Measurements from ENCODE around the gene TLE5. TPM values are rescaled to one million over a fixed set of nuclear protein-coding genes. Genes with fewer than 3 reads are reported as not detected.
A peak's percentile ranks its signal among the peaks of the same experiment; 100 is the strongest.
"Not testable (repeated sequence)": the region's sequence is repeated elsewhere in the genome, so short reads cannot be mapped to it uniquely, and the experiment has no call there.

The TLE5 gene
- polyA plus RNA-seq, 3 donors = 27.5 to 309 (median 34.4) TPM

DNA sequence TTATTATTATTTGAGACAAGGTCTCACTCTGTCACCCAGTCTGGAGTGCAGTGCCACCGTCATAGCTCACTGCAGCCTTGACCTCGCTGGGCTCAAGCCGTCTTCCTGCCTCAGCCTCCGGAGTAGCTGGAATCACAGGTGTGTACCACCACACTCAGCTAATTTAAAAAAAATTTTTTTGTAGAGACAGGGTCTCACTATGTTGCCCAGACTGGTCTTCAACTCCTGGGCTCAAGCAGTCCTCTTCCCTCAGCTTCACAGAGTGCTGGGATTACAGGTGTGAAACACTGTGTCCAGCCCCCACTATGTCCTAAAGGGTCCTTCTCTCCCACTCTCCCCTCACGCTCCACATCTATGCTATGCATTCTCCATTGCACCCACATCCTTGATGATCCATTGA lies 24.1 kb downstream of the TLE5 start:
- no peak for TF ChIP-seq CTCF (IDR thresholded peaks at IDR 0.05)
- Histone ChIP-seq H3K9ac (ENCODE audit: insufficient read depth, low read length, poor library complexity, severe bottlenecking) (no peak overlapping the region), H3K27ac (ENCODE audit: low read depth in 1 of 2, low read length in 2 of 2) (no peak overlapping the region), H4K20me1 (ENCODE audit: insufficient read depth, low read length) (no peaks in the 10 kb centered on the region), H3K36me3 (replicated peaks in 1 of 2; ENCODE audit: control insufficient read depth in 1 of 2, insufficient read depth in 2 of 2, low read length in 2 of 2) (no peaks in the 10 kb centered on the region), H3K4me1 (ENCODE audit: control insufficient read depth in 1 of 2, insufficient read depth in 2 of 2, low read length in 2 of 2) (peaks cover 18 to 25% of the 10 kb centered on the region in 2 donors), H3K9me3 (replicated peaks in 1 of 2; ENCODE audit: control insufficient read depth in 1 of 2, insufficient read depth in 1 of 2, low read length in 2 of 2) (no peaks in the 10 kb centered on the region), H3K79me2 (ENCODE audit: insufficient read depth, low read length) (no peaks in the 10 kb centered on the region), H3K4me2 (replicated peaks; ENCODE audit: extremely low read depth, low read length, poor library complexity, severe bottlenecking) (no peak overlapping the region), H2AFZ (ENCODE audit: insufficient read depth, low read depth, low read length, poor library complexity, severe bottlenecking) (no peak overlapping the region), H3K27me3 (ENCODE audit: control insufficient read depth in 2 of 2, insufficient read depth in 2 of 2, low read length in 2 of 2) (peaks cover 7 to 30% of the 10 kb centered on the region in 2 donors), H3K4me3 (replicated peaks in 1 of 3; ENCODE audit: low read depth in 2 of 3, low read length in 3 of 3) (no peak overlapping the region)
- intact Hi-C loops (cut with micrococcal nuclease) = loop anchor here (5.0 to 10.0 kb wide), 3 partner anchors 61 to 196 kb away; partner anchors contain the start of genes TLE6 (in 2 of the 2) and ZNF555 (in 1 of the 2)
- Mint-ChIP-seq H3K27me3 (ENCODE audit: low read depth in 3 of 3) (peaks cover 29 to 59% (median 51%) of the 10 kb centered on the region in 3 donors), H3K4me3 (no peak overlapping the region), H3K27ac (peak overlapping the region in 1 of 7 donors; percentile 37), H3K4me1 (peaks cover 19% of the 10 kb centered on the region), H3K36me3 (no peaks in the 10 kb centered on the region), H3K9me3 (peaks cover 0 to 5% (median 3%) of the 10 kb centered on the region in 7 donors)
- 74% methylated on average over 3 of the region's 5 CpGs for WGBS (ENCODE audit: insufficient coverage)
- DNase-seq = no peak

DNA sequence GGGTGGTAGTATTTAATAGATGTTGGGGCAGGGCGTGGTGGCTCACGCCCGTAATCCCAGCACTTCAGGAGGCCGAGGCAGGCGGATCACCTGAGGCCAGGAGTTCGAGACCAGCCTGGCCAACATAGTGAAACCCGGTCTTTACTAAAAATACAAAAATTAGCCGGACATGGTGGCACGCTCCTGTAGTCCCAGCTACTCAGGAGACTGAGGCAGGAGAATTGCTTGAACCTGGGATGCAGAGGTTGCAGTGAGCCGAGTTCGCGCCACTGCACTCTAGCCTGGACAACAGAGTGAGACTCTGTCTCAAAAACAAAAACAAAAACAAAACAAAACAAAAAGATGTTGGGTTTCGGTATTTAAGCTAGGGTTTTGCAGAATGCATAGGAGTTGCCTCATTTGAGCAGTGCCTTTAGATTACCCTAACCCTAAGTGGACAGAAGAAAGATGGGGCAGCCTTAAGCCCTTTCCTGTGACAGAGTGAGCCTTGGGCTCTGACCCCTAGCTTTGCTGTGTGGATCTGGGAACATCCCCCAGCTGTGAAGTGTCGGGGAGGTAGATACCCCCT lies 25.2 kb downstream of the TLE5 start:
- not testable (repeated sequence) for DNase-seq; H3K9ac ChIP-seq (ENCODE audit: insufficient read depth, low read length, poor library complexity, severe bottlenecking); H3K27ac ChIP-seq (ENCODE audit: low read depth in 1 of 2, low read length in 2 of 2); H3K79me2 ChIP-seq (ENCODE audit: insufficient read depth, low read length); H3K9me3 Mint-ChIP-seq; H3K36me3 Mint-ChIP-seq; H3K36me3 ChIP-seq (replicated peaks in 1 of 2; ENCODE audit: control insufficient read depth in 1 of 2, insufficient read depth in 2 of 2, low read length in 2 of 2); H4K20me1 ChIP-seq (ENCODE audit: insufficient read depth, low read length); H3K9me3 ChIP-seq (replicated peaks in 1 of 2; ENCODE audit: control insufficient read depth in 1 of 2, insufficient read depth in 1 of 2, low read length in 2 of 2)
- H3K4me1 ChIP-seq (ENCODE audit: control insufficient read depth in 1 of 2, insufficient read depth in 2 of 2, low read length in 2 of 2) = peaks cover 18 to 25% of the 10 kb centered on the region in 2 donors
- peak overlapping the region; percentile 88 to 95 for H3K4me3 Mint-ChIP-seq
- intact Hi-C loops (cut with micrococcal nuclease) = loop anchor here (5.0 to 10.0 kb wide), 3 partner anchors 60 to 195 kb away; partner anchors contain the start of genes TLE6 (in 2 of the 2) and ZNF555 (in 1 of the 2)
- peaks cover 28 to 59% (median 53%) of the 10 kb centered on the region in 3 donors for H3K27me3 Mint-ChIP-seq (ENCODE audit: low read depth in 3 of 3)
- peak overlapping the region; percentile 99 for H3K4me2 ChIP-seq (replicated peaks; ENCODE audit: extremely low read depth, low read length, poor library complexity, severe bottlenecking)
- H3K27ac Mint-ChIP-seq = peak overlapping the region in 1 of 7 donors; percentile 66
- H3K4me3 ChIP-seq (replicated peaks in 1 of 3; ENCODE audit: low read depth in 2 of 3, low read length in 3 of 3) = peak overlapping the region in 1 of 3 experiments; percentile 80
- 68% methylated on average over 10 of the region's 14 CpGs for WGBS (ENCODE audit: insufficient coverage)
- H2AFZ ChIP-seq (ENCODE audit: insufficient read depth, low read depth, low read length, poor library complexity, severe bottlenecking) = peak overlapping the region; percentile 89
- peaks cover 3 to 30% of the 10 kb centered on the region in 2 donors for H3K27me3 ChIP-seq (ENCODE audit: control insufficient read depth in 2 of 2, insufficient read depth in 2 of 2, low read length in 2 of 2)
- peaks cover 15% of the 10 kb centered on the region for H3K4me1 Mint-ChIP-seq
